GM19351 (cell line): ENCODE measurements around the gene LYPD1.
"Not testable (repeated sequence)": the region's sequence is repeated elsewhere in the genome, so short reads cannot be mapped to it uniquely, and the experiment has no call there.

ENCODE experiments used
- ATAC-seq: cut with Tn5 transposase; IDR thresholded peaks from one replicate; pipeline ENCODE4 v1.9.1; 2021; ENCODE audit warnings: mild to moderate bottlenecking, moderate library complexity; ENCODE audit not compliant: unreplicated experiment

Gene LYPD1, protein sequence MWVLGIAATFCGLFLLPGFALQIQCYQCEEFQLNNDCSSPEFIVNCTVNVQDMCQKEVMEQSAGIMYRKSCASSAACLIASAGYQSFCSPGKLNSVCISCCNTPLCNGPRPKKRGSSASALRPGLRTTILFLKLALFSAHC

GRCh38 chr2:132669908-132670495, at the start of gene LYPD1:
LYPD1 (minus strand) TSS chr2:132670205; CDS start chr2:132669932, 273 bp downstream.
- no peak for ATAC-seq

- ATAC-seq: no peak
Measured at GRCh38 chr2:132719480-132719879, 49.5 kb upstream of the LYPD1 start.

DNA sequence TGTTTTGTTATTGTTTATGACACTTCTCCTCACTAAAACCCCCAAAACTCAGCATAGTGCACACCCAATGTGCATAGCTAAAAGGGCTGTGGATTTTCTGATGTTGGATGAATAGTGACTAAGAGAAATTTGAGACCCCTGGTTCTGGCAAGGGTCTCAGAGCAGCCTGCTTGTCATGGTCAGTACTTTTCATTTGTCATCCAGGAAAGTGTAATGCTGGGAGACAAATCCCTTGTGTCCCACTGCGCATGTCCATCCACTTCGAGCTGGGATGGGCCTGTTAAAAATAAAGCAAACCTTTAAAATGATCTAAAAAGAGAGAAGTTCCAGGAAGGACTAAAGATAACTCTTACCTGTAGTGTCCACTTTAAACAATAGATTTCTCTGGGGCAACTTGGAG, 46.9 kb upstream of the LYPD1 start:
- no peak for ATAC-seq

GRCh38 chr2:132715386-132716351, 45.7 kb upstream of the LYPD1 start:
- peak; percentile 84 for ATAC-seq

DNA sequence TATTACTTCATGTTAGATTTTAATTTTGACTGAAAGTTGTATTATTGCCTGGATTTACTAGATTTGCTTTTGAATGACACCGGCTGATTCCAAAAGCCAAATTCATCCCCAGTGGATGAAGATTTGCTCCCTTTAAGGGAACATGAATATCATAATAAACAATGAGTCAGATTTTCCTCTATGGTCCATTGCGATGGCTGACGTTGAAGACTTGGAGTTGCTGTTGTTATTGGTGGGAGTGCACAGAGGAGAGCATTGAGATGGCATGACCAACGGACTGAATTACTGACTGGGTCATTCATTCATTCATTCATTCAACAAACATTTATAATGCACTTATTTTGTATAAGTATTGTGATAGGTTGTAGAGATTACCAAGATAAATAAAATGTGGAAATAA, 33.4 kb upstream of the LYPD1 start:
- ATAC-seq: no peak

DNA sequence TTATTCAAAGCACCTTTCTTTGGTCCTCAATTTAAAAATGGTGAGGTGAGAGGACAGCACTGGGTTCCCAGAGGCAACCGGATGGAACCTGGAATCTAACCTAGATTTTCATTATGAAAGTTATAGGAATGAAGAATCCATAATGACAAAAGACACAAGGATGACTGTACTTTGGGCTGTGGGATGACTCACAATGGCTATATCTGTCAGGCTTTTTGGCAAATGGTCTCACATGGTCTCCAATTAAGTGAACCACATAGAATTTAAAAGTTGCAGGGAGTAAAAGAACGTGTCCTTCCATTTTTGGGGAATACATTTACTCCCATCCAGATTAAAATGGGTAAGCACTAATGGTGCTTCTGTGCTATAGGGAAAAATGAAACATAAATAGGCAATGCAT, 31.8 kb upstream of the LYPD1 start:
- no peak for ATAC-seq

- ATAC-seq: not testable (repeated sequence)
Measured at GRCh38 chr2:132699802-132700201, 29.8 kb upstream of the LYPD1 start.

GRCh38 chr2:132698347-132698746, 28.3 kb upstream of the LYPD1 start:
- peak; percentile 69 for ATAC-seq

DNA sequence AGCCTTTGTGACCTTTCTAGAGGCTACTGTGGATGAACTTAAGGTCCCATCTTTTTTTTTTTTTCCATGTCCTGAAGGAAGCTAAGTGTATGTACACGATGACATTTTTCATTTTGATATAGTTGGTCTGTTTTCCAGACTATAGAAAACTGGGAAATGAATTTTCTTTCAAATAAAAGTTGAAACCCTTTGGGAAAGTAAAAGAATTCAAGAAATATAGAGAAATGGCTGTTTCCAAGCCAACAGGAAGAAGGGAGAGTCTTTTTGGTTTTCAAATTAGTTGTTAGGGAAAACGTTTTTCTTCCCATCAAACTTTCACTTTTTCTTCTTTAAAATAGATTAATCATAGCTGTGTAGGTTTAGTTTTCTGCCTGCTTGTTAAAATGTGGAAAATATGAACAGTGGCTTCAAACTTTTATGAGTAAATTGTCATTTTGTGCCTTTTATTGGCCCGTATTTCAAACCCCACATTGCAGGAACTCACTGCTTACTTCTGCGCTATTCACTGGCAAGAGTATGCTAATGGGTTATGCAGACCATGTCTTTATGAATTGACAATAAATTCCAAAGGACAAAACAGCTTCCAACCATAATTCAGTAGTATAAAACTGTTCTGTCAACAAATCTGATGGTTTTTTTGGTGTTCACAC, 27.7 kb upstream of the LYPD1 start:
- no peak for ATAC-seq

DNA sequence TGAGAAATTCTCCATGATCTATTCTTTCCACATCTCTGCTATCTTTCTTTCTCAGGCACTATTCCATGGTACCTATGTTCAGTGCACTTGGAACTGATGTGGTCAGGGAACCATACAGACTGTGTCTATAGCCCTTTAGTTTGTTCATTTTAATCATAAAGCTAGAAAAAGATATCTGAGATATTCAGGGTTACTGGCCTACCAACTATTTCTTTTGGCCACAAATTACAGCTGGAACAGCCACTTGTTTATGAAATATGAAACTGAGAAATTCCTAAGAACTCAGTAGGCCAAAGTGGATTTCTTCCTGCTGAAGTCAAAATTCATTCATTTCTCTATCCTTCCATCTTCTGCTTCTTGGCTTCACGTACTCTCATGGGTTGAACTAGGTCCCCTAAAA, 22.8 kb upstream of the LYPD1 start:
- no peak for ATAC-seq

DNA sequence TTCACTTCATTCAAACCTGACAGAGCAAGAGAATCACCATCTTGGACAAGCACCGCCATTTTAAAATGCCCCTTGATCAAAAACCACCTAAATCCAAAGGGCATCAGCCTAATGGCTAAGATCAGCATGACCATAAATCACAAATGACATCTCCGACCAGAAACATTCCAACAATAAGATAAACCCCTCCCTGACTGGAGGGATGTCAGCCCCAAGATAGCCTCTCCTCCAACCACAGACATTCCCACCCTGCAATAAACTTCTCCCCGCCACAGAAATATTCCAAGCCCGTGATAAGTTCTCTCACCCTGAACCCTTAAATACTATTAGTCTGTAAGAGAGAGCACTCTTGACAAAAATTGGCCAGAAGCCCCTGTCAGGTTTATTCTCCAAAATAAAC, 21.6 kb upstream of the LYPD1 start:
- no peak for ATAC-seq

- no peak for ATAC-seq
Measured at GRCh38 chr2:132690664-132691303, 20.8 kb upstream of the LYPD1 start.

DNA sequence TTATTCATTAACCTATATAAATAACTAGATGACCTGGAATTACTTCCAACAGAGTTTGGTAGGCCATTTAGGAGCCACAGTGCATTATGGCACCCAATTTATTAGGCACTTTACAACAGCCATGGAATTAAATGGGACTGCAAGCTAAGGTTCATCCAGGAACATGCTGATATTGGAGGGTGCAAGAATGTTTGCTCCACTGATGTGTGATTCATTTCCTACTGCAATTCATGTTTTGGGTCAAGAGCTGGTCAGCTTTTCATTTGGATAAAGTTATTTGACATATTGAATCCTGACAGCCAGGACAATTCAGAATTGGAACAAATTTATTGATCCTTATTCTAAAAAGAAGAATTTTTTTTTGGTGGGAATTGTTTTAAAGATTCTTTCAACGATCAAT, 11.8 kb upstream of the LYPD1 start:
- ATAC-seq: no peak

DNA sequence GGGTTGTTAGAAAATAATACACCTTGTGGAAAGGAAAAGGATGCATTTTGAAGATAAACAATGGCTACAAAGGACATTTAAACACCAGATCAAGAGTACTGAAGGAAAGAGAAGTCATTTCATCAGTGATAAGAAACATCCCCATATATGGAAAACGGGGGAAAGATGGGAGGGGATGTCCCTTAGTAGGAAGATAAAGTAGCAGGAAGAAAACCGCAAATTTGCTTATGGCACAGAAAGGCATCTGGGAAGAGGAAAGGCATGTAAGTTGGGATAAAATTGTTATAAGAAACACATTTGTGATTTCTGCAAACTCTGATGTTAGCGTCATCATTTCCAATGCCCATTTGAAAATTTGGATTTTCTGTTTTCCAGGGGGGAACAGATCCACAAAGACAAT, 10.5 kb upstream of the LYPD1 start:
- no peak for ATAC-seq

GRCh38 chr2:132678483-132678882, 8.5 kb upstream of the LYPD1 start:
- ATAC-seq: no peak

- no peak for ATAC-seq
Measured at GRCh38 chr2:132677661-132678060, 7.7 kb upstream of the LYPD1 start.

- ATAC-seq: no peak
Measured at GRCh38 chr2:132676999-132677398, 7.0 kb upstream of the LYPD1 start.

DNA sequence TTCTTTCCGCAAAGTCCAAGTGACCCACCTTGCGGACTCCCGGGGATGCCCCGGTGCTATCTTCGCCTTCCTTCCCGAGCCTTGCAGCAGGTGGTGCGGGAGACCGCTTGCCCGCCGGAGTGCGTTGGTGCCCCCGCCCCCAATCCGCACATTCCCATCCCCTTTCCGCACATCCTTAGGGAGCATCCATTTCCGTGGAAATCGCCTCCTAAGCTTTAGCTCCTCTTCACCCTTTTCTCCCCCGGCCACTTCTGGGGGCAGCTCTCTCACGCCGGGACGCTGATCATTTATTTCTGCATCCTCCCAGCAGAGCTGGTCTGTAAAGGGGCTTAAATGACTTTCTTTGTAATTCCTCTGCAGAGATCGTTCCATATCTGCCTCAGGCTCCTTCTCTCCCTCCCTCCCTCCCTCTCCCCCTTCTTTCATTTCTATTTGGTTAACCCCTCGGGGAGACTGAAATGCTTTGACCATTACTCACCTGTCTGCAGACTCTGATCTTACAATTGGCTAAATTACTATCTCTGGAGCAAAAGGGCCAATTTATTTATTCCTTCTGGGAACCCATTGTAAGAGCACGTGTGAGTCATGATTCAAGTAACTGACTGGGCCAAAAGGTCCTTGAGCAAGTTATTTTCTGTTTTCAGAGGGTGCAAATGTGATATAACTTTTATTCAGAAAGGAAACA, 1.3 kb upstream of the LYPD1 start:
- no peak for ATAC-seq

DNA sequence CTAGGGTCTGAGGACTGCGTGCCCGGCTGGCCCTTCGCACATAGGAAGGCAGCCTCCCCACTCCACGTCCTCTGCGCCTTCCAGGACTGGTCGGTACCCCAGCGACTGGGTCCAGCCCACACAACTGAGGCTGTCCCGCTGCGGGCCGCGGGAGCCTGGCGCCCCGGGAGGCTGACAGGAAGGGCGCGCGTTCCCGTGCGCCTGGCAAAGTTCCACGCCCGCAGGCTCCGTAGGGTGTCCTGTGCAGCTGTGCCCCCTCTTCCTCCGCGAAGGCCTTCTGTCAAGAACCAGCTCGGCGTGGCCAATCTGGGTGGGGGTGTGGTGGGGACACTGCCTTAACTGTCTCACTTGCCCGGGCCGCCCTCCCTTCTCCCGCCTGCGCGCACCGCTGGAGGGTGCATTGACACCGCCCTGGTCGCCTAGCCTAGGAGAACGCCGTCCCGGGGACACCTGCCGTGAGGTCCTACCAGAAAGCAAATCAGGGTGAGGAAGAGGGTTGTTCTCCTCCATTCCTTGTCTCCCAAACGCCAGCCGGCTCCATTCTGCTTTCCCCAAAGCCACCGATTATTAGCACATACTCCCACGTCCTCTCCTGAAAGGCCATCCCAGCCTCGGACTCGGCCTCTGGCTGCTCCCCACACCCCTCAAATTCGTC, 618 bp upstream of the LYPD1 start:
- ATAC-seq: no peak
